ENCODE data around the gene CTBP2. TPM values are rescaled to one million over a fixed set of nuclear protein-coding genes. Genes with fewer than 3 reads are reported as not detected.

The CTBP2 gene
- total RNA-seq, 4 donors from 2014 or later, result 69.7 to 125 (median 84.7) TPM

DNA sequence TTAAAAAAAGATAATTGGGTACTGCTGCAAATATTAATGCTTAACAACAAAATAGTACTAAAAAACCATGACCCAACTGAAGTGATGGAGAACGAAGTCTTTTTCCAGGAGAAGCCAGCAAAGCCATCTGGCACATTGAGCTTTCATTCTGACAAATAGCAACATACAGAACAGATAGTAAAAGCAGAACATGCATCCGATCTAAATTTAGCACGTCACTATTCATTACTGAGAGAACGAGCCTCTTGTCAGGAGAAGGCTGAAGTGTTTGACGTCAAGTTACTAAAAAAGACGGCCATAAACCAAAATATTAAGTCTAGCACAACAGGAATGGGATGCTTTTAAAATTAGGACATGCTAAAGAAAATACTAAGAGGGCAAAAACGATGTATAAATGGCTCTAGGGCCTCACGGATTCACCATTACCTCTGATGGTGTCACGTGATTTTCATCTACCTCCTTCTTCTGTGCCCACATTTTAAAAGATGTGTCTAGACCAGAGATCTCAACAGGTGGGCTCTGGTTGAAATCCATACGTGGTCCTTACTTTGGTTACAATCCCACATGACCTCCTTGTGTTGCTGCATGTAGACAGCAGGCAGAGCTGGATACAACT is 52.3 kb downstream of the CTBP2 start:
- no peak for TF ChIP-seq POLR2A (IDR thresholded peaks at IDR 0.05; ENCODE audit: low read depth)
- no peak for TF ChIP-seq EP300 (IDR thresholded peaks at IDR 0.05)
- TF ChIP-seq, protein P1, sequence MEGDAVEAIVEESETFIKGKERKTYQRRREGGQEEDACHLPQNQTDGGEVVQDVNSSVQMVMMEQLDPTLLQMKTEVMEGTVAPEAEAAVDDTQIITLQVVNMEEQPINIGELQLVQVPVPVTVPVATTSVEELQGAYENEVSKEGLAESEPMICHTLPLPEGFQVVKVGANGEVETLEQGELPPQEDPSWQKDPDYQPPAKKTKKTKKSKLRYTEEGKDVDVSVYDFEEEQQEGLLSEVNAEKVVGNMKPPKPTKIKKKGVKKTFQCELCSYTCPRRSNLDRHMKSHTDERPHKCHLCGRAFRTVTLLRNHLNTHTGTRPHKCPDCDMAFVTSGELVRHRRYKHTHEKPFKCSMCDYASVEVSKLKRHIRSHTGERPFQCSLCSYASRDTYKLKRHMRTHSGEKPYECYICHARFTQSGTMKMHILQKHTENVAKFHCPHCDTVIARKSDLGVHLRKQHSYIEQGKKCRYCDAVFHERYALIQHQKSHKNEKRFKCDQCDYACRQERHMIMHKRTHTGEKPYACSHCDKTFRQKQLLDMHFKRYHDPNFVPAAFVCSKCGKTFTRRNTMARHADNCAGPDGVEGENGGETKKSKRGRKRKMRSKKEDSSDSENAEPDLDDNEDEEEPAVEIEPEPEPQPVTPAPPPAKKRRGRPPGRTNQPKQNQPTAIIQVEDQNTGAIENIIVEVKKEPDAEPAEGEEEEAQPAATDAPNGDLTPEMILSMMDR (IDR thresholded peaks at IDR 0.05), result no peak
- no peak for TF ChIP-seq POLR2AphosphoS5 (IDR thresholded peaks at IDR 0.05)
- no peak overlapping the region for H3K27ac ChIP-seq (replicated peaks in 1 of 4)
- intact Hi-C loops (cut with DNase I), result no loop called here
- no peaks in the 10 kb centered on the region for H3K27me3 ChIP-seq
- 93% methylated on average over 10 of the region's 10 CpGs for WGBS
- peaks cover 11 to 67% (median 53%) of the 10 kb centered on the region in 4 donors for H3K4me1 ChIP-seq
- no peak overlapping the region for H3K4me3 ChIP-seq
- H3K9me3 ChIP-seq, result no peaks in the 10 kb centered on the region
- peaks cover 10 to 45% (median 34%) of the 10 kb centered on the region in 4 donors for H3K36me3 ChIP-seq
- DNase-seq (ENCODE audit: extremely low spot score), result no peak

DNA sequence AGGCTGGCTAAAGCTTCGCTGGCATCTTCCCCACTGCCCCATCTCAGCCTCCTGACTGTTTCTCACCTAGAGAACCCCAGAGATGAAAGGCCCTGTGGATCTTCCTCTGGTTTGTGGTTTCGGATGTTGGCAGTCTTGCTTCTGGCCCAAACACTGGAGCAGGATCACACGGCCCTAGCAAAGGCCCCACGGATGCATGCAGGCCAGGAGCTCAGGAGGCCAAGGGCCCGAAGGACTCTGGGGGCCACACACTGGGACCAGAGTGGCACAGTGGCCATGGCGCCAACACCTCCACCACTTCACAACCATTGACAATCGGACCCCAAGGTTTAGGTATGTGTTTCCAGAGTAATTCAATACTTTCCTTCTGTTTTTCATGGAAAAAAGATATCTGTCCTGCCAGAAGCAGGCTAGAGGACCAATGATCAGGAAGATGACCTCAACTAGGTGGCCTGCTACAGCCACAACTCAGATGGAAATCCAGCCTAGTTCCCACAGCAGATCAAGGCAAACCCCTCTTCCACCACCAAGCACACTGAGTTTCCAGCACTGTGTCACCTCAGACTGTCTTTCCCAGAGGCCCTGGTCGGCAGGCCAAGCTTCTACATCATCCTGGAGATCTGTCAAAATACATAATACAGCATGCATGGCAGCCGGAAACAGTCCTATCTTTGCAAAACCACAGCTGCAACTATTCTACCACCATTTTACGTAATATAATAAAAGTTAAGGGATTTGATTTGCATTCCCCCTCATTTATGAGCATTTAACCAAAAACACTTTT is 53.0 kb downstream of the CTBP2 start:
- DNase-seq (ENCODE audit: extremely low spot score), result no peak
- peaks cover 10 to 50% (median 34%) of the 10 kb centered on the region in 4 donors for H3K36me3 ChIP-seq
- H3K27me3 ChIP-seq, result no peaks in the 10 kb centered on the region
- no peak overlapping the region for H3K4me3 ChIP-seq
- TF ChIP-seq POLR2AphosphoS5 (IDR thresholded peaks at IDR 0.05), result no peak
- TF ChIP-seq, protein P1 (IDR thresholded peaks at IDR 0.05), result no peak
- no peak for TF ChIP-seq POLR2A (IDR thresholded peaks at IDR 0.05; ENCODE audit: low read depth)
- no peak for TF ChIP-seq EP300 (IDR thresholded peaks at IDR 0.05)
- peaks cover 18 to 68% (median 54%) of the 10 kb centered on the region in 4 donors for H3K4me1 ChIP-seq
- H3K9me3 ChIP-seq, result no peaks in the 10 kb centered on the region
- H3K27ac ChIP-seq (replicated peaks in 1 of 4), result no peak overlapping the region
- 85% methylated on average over 10 of the region's 10 CpGs for WGBS
- intact Hi-C loops (cut with DNase I), result no loop called here

DNA sequence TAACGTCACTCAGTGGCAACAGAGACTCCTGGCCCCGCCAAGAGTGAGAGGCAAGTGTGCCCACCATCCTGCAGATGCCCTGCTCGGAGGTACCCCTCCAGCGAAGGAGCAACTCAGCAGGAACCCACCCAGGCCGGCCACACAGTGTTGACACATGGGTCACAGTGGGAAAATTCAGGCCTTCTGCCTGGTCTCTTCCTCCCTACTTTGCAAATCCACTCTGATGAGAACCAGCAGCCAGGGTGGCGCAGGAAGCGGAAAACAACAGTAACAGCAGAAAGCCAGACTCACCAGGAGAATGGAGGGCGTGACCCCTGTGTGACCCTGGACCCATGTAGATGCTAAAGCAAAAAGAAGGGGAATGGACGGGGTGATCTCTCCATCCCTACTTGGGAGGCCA is 53.8 kb downstream of the CTBP2 start:
- H3K9me3 ChIP-seq, result no peaks in the 10 kb centered on the region
- no peak overlapping the region for H3K4me3 ChIP-seq
- H3K4me1 ChIP-seq, result peaks cover 22 to 69% (median 54%) of the 10 kb centered on the region in 4 donors
- DNase-seq (ENCODE audit: extremely low spot score), result no peak
- TF ChIP-seq, protein P1 (IDR thresholded peaks at IDR 0.05), result no peak
- TF ChIP-seq EP300 (IDR thresholded peaks at IDR 0.05) (no peak), POLR2A (IDR thresholded peaks at IDR 0.05; ENCODE audit: low read depth) (no peak), POLR2AphosphoS5 (IDR thresholded peaks at IDR 0.05) (no peak)
- intact Hi-C loops (cut with DNase I), result no loop called here
- no peaks in the 10 kb centered on the region for H3K27me3 ChIP-seq
- peaks cover 10 to 56% (median 37%) of the 10 kb centered on the region in 4 donors for H3K36me3 ChIP-seq
- no peak overlapping the region for H3K27ac ChIP-seq (replicated peaks in 1 of 4)
- WGBS, result 90% methylated on average over 9 of the region's 9 CpGs

DNA sequence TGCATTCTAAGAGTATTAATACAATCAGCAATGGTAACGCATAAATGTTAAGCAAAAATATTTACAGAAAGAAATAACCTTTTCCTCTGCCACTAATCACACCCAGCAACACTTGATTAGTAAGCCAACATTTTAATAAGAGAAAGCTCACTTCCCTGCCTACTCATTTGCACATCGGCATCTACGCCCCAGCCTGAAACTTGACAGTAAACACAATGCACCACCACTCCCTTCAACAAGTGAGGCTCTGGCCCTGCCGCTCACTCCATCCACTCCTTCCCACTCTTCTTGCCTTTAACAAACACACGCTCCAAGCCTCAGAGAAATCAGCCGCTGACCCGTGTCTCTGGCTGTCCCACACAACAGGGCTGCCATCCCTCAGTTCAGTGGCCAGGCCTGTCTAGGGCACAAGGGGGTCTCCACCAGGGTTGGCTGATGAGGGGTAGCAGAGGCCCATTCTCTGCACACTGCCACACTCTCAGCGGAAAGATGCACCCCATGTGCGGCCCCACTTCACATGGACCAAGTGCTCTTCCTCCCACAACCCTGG is 54.6 kb downstream of the CTBP2 start:
- H3K9me3 ChIP-seq, result no peaks in the 10 kb centered on the region
- H3K4me1 ChIP-seq, result peaks cover 22 to 62% (median 46%) of the 10 kb centered on the region in 4 donors
- no peak overlapping the region for H3K27ac ChIP-seq (replicated peaks in 1 of 4)
- H3K36me3 ChIP-seq, result peaks cover 10 to 62% (median 39%) of the 10 kb centered on the region in 4 donors
- intact Hi-C loops (cut with DNase I), result no loop called here
- no peak overlapping the region for H3K4me3 ChIP-seq
- WGBS, result 79% methylated on average over 8 of the region's 9 CpGs
- DNase-seq (ENCODE audit: extremely low spot score), result no peak
- TF ChIP-seq POLR2AphosphoS5 (IDR thresholded peaks at IDR 0.05) (no peak), POLR2A (IDR thresholded peaks at IDR 0.05; ENCODE audit: low read depth) (no peak), EP300 (IDR thresholded peaks at IDR 0.05) (no peak)
- TF ChIP-seq, protein P1 (IDR thresholded peaks at IDR 0.05), result no peak
- H3K27me3 ChIP-seq, result no peaks in the 10 kb centered on the region
